DMS153 (cell line): ENCODE measurements around the gene RNF208.

Source experiments
- DNase-seq: peaks from one replicate; lab custom pipeline; 2025; lab: John Stamatoyannopoulos, UW

RNF208 gene

DNA sequence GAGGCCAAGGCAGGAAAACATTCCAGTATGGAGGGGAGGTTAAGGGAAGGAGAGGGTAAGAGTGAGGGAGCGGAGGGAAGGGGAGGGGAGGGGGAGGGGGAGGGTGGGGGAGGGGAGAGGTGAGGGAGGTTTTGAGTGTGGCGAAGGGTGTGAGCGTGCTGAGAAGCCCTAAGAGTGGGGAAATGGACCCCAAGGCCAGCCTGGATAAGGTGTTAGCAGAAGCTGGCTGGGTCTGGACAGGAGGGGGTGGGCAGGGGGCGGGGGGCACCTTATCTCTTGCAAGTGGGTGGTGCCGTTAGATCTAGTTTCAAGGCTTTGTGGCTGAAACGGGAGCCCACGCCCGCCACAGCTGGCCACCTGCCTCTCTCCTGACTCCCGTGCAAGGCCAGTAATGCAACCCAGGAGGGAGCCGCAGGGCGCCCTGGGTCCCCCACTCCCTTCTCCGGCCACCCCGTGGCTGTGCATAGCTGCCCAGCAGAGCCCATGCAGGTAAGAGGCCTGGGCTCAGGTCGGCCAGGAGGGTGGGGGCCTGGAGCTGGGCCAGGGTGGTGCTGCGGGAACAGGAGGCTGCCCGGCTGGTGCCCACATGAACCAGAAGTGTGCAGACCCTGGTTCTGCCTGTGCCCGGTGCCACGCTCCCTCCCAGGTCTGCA lies 5.9 kb upstream of the RNF208 start:
- DNase-seq, result no peak

DNA sequence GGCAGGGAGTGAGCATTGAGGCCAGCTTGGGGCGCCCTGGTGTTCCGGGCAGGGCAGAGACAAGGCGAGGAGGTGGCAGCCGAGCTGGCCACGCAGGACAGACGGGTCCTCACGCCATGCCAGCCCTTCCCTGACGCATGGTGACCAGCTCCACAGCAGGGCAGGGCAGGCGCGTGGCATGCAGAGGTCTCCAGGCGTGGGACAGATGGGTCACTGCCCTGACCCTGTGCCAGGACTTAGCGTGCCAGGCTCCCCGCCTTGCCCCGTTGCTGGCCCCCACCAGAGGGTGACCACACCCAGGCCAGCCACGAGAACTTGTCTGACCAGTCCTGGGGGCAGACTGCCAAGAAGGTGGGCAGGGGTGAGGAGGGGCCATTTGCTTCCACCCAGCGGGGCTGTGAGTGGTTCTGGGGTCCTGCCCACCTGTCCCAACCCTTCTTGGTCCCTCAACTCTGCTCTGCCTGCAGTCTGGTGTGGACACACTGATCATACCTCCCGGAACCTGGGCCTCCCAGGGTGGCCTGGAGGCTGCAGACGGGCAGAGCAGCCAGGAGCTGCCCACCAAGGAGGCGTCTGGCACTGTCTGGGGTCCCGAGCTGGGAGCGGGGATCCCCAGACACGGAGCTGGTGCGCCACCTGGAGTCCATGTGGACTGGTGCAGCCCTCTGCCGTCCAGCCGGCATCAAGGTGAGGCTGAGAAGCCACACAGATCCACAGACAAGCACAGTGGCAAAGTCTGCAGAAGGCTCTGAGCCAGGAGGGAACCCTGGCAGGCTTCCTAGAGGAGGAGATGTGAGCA lies 5.2 kb upstream of the RNF208 start, which contains the start of gene RNF224:
Gene RNF224 (plus strand): TSS at position 449 of the 799 bp plus-strand sequence. CDS start 834 bp downstream, outside the sequence.
- DNase-seq, result peak; percentile 63

DNA sequence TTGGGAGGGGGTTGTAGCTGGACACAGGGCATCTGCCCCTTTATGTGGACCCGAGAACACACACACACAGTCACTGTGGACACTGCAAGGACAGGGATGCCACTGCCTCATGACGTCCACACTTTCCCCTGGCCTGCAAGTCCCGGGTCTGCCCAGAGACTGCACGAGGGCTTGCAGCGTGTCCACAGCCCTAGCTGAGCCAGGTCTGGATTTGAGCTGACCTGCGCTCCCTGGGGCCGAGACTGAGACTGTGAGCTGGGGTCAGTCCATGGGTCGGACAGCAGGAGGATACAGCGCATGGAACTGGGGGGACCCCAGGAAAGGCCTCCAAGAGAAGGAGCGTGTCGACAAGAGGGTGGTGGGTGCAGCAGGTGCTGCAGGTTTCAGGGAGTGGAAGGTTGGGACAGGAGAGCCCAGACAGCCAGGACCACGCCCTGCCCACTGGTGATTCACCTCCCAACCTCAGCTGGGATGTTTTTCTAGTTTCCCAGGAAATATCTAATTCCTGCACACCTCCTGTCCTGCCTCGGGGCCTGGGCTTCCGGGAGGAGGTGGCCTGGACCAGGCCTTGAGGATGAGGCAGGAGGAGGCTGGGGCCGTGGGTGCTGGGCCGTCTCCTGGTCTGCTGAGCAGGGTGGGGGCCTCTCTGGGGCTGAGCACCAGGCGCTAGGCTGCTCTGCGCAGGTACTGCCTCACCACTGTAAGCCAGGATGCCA lies 4.5 kb upstream of the RNF208 start:
- DNase-seq, result no peak

DNA sequence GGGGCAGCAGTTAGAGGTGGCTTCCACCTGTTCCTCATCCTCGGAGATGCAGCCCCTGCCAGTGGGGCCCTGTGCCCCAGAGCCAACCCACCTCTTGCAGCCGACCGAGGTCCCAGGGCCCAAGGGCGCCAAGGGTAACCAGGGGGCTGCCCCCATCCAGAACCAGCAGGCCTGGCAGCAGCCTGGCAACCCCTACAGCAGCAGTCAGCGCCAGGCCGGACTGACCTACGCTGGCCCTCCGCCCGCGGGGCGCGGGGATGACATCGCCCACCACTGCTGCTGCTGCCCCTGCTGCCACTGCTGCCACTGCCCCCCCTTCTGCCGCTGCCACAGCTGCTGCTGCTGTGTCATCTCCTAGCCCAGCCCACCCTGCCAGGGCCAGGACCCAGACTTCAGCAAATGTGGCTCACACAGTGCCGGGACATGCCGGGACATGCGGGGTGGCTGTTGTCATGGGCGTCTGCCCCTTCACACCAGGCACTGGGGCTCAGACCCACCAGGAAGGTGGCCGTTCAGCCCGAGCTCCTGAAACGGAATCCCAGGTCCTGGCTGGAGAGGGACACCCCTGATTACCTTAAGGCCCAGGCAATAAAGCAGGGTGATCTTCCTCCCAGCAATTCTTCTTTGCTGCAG lies 3.8 kb upstream of the RNF208 start:
- DNase-seq, result no peak

DNA sequence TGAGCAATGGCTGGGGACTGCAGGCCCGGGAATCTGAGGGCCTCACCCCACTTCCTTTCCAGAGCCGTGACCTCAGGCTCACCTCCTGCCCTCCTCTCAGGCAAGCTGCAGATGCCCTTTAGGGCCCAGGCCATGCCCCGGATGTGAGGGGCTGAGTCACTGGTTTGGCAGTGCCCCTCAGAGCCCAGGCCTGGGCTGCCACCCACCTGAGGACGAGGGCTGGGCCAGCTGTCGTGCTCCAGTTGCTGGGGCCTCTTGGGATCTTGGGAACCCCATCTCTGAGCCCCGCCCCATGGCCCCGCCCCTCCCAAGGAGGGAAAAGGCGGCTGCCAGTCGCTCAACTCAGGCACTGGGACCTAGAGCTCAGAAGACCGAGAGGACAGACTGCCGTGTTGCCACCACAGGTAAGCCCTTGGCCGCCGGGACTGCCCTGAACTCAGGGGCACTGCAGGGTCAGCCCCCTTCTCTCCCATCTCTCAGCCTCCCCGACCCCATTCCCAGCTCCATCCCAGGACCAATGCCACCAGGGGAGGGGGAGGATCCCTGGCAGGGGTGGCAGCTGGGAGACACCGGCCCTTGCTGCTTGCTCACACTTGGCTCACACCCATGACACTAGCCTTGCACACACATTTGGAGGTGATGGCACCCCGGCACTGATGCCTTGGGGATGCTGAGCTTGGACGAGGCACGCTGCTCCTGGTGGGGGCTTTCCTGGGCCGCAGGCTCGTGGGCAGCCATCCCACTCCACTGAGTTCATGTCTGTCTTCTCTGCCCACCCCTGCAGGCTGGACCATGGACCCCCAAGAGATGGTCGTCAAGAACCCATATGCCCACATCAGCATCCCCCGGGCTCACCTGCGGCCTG lies 3.0 kb upstream of the RNF208 start, which contains the start of gene CYSRT1:
Gene CYSRT1 (plus strand): TSS at position 345 of the 865 bp plus-strand sequence. CDS start 448 bp downstream, at position 793.
- no peak for DNase-seq

DNA sequence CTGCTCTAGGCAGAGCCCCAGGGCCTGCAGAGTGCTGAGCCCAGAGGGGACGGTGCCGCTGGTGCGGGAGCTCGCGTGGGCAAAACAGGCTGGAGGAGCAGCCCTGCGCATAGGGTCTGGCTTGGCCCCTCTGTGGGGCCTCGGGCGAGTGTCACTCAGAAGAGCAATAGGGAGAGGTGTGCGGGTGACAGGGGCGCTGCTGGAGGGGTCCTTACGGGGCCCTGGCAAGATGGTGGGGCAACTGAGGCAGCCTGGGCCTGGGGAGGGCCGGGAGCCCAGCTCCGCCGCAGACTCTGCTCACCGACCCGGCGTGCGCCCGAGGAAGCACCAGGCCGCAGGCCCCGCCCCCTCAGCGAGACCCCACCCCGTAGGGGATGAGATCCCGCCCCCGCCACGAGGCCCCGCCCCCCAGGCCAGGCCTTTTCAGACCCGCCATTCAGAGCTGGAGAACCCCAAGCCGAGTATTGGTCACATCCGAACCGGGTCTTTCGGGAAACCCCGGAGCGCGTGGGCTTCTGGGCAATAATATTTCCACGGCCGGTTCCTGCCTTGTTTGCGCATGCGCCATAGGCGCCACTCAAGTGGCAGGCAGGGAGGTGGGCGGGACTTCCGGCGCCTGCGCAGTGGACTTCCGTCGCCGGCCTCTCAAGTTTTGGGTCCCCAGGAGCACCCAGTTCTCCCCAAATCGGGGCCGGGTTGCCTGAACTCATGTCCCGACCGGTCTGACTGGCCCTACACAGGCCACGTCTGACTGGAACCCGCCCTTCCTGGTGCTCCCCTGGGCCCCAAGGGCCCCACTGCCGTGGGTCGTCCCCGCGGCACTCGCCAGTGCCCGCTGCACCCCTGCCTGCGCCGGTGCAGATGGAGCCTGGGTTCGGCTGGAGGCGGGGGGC lies 1.3 kb upstream of the RNF208 start:
- DNase-seq, result peak; percentile 95

DNA sequence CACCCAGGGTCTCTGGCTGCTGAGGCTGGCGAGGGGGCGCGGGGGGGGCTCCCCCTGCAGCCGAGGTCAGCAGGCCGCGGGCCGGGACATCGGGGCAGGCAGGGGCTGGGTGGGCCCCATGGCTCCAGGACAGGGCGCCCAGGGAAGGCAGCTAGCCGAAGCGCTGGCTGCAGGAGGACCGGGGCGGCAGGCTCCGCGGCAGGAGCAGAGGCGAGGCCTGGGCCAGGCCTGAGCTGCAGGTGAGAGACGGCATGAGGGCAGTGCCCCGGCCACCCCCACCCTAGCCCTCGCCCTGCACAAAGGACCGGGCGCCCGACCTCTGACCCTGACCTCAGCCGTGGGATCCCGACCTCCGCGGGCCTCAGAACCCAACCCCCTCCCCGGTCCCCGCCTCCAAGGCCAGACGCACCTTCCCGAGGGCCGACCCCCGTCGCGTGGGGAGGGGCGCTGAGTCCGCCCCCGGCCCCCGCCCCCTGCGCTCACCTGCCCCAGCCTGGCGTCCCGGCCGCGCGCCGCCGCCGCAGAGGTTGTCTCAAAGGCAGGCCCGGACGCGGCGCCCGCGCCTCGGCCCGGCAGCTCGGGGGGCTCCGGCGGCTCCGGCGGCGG lies 431 bp downstream of the RNF208 start:
- no peak for DNase-seq

DNA sequence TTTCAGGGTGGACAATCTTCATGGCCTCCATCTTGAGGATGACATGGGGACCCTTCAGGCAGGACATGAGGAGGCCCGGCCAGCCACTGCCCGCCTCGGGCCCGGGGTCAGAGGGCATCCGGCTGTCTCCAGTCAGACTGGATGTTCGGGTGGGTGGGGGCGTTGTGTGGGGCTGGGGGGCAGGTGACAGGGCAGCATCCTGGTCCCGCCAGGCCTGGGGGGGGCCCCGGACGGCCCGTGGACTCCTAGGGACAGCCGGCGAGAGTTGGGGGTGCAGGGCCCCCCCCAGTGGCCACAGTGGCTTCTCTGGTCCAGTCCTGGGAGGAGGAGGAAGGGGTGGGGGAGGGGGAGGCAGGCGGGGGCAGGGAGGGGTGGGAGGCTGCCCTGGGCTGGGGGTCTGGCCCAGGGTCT lies 940 bp downstream of the RNF208 start:
- no peak for DNase-seq

DNA sequence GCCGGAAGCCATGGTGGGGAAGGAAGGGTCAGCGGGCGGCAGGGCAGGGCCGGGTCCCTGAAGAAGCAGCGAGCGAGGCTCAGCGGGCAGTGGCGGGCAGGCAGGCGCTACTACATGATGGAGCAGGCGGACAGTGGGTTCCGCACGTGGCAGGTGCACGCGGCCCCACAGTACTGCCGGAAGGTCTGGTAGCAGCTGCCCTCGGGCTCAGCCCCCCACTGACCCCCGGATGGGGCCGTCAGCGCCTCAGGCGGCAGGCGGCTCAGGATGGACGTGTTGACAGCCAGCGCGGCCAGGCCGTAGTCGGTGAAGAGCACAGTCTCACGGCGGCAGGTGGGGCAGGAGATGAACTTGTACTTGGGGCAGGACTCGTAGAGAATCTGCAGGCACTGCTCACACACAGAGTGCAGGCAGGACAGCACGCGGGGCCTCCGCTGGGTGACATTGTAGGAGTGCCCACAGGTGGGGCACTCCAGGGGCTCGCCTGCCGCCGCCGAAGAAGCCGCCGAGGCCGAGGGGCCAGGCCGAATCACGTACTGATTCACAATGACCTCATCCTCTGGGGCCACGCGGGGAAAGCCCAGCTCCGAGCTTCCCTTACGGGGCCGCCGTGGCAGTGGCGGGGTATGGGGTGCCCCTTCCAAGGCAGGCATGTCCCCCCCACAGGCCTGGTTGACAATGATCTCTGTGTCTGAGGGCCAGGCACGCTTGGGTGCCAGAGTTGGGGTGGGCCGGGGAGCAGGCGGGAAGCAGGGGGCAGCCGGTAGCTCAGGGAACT lies 1.5 kb downstream of the RNF208 start:
- no peak for DNase-seq

DNA sequence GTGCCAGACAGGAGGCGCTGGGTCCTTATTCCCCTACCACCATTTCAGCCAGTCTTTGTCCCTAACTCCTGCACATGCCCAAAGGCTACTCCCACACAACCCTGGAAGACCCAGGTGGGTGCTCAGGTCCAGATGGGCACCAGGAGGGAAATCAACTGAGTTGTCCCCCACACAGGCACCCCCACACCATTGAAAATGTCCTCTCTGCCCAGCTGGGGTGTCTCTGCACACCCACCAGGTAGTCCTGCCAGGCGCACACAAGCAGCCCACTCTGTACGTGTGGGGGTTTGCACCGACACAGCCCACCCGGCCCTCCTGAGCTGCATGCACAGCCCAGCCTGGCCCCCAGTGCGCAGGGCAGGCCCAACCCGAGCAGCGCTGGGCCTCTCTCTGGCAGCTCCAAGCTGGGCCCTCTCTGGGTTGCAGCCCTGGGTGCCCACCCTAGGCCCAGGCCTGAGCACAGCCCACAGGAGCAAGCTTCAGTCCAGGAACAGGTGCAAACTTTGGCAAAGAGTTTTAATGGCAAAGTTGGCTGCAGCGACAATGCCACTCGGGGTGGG lies 2.2 kb downstream of the RNF208 start:
- DNase-seq, result no peak

DNA sequence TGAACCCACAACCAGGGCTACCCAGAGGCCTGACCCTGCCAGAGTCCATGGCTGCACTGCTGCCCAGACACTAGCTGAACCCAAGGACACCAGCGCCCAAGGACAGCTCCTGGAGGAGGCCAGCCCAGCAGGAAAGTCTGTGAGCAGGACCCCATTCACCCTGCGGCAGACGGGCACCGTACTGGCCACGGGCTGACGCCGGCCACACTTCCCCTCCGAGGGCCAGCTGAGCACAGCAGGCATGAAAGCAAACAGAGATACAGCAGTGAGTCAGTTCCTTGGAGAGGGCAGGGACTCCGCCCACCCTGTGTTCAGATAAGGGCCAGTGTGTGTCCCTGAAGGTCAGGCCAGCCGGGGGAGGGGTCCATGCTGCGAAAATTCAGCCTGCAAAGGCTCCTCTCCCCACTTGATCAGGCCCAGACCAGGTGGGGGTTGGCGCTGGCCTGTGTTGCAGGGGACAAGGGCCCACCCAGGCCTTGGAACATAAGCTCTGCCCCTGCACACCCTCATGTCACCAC lies 3.2 kb downstream of the RNF208 start:
- DNase-seq, result no peak

DNA sequence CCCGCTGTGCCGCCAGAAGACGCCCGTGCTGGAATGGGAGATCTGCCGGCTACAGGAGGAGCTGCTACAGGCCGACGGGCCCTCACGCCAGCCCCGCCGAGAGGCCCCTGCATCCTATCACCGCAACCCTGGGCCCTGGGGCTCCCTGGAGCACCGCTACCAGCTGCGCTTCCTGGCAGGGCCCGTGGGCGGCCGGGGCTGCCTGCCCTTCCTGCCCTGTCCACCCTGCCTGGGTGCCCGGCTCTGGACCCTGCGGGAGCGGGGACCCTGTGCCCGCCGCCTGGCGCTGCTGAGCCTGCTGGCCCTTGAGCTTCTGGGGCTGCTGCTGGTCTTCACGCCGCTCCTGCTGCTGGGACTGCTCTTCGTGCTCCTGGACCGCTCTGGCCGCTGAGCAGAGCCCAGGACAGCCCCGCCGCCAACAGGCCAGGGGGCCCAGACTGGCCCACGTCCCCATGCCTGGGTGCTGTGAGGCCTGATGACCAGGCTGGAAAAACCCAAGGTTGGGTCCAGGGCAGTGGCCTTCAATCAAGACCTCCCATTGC lies 3.8 kb downstream of the RNF208 start:
- no peak for DNase-seq

DNA sequence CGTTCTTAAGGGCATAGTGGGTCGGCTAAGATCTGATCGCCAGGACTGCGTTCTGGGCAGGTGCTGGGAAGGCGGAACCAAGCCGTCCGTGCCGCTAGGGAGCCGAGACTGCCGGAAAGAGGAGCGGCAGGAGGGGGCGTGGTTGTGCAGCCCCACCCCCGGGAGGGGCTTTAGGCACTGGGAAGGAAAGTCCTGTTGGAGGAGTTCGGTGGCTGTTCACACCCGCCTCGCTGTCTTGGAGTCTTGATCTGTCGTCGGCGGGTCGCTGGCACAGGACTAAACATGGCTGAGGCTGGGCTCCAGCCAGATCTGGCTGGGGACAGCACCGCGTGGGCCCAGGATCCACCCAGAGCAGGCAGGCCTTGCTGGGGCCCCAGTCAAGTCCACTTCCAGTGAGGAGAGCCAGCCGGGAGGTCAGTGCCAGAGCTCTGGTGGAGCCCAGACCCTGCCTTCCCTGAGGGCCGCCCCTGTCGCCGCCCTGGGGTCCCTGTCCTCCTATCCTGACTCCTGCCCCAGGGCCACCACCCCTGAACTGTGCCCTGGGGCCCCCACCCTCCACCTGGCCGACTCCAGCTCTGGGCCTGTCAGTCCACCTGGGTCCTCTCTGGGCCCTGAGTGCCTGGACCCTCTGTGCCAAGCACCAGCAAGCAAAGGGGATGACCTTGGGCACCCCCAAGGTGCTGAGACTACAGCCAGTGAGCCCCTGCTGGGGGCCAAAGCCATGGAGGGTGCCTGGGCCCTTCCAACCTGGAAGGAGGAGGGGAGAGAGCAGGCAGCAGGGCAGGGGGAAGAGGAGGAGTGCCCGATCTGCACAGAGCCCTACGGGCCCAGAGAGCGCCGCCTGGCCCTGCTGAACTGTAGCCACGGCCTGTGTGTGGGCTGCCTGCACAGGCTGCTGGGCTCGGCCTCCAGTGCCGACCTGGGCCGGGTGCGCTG lies 4.5 kb downstream of the RNF208 start:
- peak; percentile 43 for DNase-seq

DNA sequence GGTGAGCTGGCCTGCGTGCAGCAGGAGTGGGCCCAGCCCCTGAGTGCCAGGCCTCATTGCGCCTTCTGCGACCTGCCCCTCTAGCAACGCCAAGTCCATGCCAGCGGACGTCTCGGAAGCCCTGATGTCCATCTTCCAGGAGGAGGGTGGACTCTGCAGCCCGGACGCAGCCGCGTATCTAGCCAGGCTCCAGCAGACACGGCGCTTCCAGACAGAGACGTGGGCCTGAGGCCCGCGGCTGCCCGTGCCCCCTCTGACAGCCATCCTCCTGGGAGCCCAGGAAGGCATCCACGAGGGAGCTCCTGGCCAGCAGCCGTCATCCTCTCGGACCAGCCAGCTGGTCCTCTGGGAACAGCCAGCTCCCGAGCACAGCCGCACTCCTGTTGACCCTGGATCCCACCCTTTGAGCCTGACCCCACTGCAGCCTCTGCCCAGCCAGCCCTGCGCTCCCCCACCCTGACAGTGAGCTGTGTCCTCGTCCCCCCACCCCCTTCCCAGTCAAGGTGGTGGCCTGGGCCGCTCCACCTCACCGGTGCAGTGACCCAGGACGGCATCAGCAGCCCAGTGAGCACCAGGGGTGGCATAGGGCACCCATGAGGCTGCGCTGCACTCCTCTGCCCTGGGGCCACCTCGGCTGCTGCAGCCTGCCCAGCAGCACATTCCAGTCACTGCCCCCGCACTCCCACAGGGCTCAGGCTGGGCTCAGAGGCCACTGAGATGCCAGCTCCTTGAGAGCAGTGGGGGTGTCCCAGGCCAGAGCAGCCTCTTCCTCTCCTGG lies 5.7 kb downstream of the RNF208 start:
- no peak for DNase-seq

DNA sequence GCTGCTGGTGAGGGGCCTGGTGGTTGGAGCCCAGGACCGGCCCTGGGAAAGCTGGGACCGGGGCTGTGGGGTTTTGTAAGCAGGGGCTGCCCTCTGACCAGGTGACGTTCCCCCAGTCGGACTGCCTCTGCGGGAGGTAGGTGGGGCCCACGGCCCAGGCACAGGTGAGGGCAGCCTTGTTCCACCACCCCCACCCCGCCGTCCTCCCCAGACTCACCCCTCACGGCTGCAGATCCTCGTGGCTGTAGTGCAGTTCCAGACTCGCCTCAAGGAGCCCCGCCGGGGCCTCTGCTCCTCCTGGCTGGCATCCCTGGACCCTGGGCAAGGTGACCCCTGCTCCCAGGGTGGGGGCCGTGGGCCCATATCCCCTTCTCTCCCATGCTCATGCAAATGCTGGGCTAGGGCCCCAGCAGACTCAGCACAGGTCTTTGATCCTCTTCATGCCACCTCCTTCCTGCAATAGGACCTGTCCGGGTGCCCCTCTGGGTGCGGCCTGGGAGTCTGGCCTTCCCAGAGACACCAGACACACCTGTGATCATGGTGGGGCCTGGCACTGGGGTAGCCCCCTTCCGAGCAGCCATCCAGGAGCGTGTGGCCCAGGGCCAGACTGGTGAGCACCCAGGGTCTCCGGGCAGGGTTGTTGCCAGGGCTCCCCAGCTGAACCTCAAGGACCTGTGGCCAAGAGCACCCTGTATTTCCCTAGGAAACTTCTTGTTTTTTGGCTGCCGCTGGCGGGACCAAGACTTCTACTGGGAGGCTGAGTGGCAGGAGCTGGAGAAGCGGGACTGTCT lies 6.6 kb downstream of the RNF208 start:
- DNase-seq, result no peak
